ENCODE measurements around the gene HEPACAM2. TPM values are rescaled to one million over a fixed set of nuclear protein-coding genes. Genes with fewer than 3 reads are reported as not detected.

Gene HEPACAM2
- total RNA-seq, 1 donor from 2014 or later = 37.3 TPM

GRCh38 chr7:93175219-93175618 lies 51.0 kb downstream of the HEPACAM2 start:
- TF ChIP-seq, protein P1, sequence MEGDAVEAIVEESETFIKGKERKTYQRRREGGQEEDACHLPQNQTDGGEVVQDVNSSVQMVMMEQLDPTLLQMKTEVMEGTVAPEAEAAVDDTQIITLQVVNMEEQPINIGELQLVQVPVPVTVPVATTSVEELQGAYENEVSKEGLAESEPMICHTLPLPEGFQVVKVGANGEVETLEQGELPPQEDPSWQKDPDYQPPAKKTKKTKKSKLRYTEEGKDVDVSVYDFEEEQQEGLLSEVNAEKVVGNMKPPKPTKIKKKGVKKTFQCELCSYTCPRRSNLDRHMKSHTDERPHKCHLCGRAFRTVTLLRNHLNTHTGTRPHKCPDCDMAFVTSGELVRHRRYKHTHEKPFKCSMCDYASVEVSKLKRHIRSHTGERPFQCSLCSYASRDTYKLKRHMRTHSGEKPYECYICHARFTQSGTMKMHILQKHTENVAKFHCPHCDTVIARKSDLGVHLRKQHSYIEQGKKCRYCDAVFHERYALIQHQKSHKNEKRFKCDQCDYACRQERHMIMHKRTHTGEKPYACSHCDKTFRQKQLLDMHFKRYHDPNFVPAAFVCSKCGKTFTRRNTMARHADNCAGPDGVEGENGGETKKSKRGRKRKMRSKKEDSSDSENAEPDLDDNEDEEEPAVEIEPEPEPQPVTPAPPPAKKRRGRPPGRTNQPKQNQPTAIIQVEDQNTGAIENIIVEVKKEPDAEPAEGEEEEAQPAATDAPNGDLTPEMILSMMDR (conservative IDR thresholded peaks at IDR 0.05) = no peak
- DNase-seq (ENCODE audit: extremely low spot score, unreplicated experiment) = no peak
- Mint-ChIP-seq H3K4me3 (no peak overlapping the region), H3K4me1 (ENCODE audit: unreplicated experiment) (no peaks in the 10 kb centered on the region), H3K9me3 (peaks cover 4% of the 10 kb centered on the region), H3K36me3 (no peaks in the 10 kb centered on the region), H3K27me3 (peaks cover 8% of the 10 kb centered on the region), H3K27ac (no peak overlapping the region)

DNA sequence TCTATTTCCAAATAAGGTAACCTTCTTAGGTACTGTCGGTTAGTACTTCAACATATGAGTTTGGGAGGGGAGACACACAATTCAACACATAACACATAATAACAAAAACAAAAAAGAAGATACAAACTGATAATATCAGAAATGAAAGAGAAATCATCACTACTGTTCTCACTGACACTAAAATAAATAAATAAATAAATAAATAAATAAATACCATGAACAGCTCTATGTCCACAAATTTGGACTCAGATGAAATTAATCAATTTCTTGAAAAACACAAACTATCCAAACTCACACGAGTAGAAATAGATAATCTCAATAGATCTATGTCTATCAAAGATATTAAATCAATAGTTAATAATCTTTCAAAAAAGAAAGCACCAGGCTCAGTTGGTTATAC lies 53.6 kb downstream of the HEPACAM2 start:
- peaks cover 20% of the 10 kb centered on the region for H3K27me3 Mint-ChIP-seq

GRCh38 chr7:93171606-93172226 lies 54.6 kb downstream of the HEPACAM2 start:
- Mint-ChIP-seq H3K4me3 (no peak overlapping the region), H3K27me3 (peaks cover 15% of the 10 kb centered on the region), H3K4me1 (ENCODE audit: unreplicated experiment) (no peaks in the 10 kb centered on the region), H3K9me3 (peaks cover 4% of the 10 kb centered on the region), H3K27ac (no peak overlapping the region), H3K36me3 (no peaks in the 10 kb centered on the region)
- DNase-seq (ENCODE audit: extremely low spot score, unreplicated experiment) = no peak
- TF ChIP-seq, protein P1 (conservative IDR thresholded peaks at IDR 0.05) = no peak

More for the DNA sequence above, 53.6 kb downstream of the HEPACAM2 start:
- no peak overlapping the region for H3K4me3 Mint-ChIP-seq
- no peak for DNase-seq (ENCODE audit: extremely low spot score, unreplicated experiment)
- no peaks in the 10 kb centered on the region for H3K4me1 Mint-ChIP-seq (ENCODE audit: unreplicated experiment)
- TF ChIP-seq, protein P1 (conservative IDR thresholded peaks at IDR 0.05) = no peak
- H3K36me3 Mint-ChIP-seq = no peaks in the 10 kb centered on the region
- no peak overlapping the region for H3K27ac Mint-ChIP-seq
- peaks cover 4% of the 10 kb centered on the region for H3K9me3 Mint-ChIP-seq

GRCh38 chr7:93165447-93165846 lies 60.8 kb downstream of the HEPACAM2 start:
- H3K27me3 Mint-ChIP-seq = peaks cover 17% of the 10 kb centered on the region
- H3K36me3 Mint-ChIP-seq = no peaks in the 10 kb centered on the region
- H3K4me1 Mint-ChIP-seq (ENCODE audit: unreplicated experiment) = no peaks in the 10 kb centered on the region

DNA sequence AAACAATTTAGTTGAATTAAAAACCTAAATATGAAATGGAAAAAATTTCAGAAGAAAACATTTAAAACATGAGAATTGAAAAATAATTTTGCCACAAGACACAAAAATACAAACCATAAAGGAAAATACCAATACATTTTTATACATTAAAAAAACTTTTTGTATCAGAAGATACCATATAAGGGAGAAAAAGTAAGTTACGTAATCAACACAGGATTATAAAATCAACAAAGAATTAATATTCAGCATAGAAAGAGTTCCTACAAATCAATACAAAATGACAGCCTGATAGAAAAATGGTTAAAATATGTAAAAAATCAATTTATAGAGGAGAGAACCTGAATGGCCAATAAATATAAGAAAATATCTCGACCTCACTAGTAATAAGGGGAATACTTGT lies 61.5 kb downstream of the HEPACAM2 start:
- no peak for DNase-seq (ENCODE audit: extremely low spot score, unreplicated experiment)
- Mint-ChIP-seq H3K4me1 (ENCODE audit: unreplicated experiment) (no peaks in the 10 kb centered on the region), H3K4me3 (no peak overlapping the region), H3K36me3 (no peaks in the 10 kb centered on the region), H3K9me3 (no peaks in the 10 kb centered on the region), H3K27ac (no peak overlapping the region), H3K27me3 (peaks cover 17% of the 10 kb centered on the region)
- TF ChIP-seq, protein P1 (conservative IDR thresholded peaks at IDR 0.05) = no peak

More at GRCh38 chr7:93165447-93165846, 60.8 kb downstream of the HEPACAM2 start:
- no peak overlapping the region for H3K27ac Mint-ChIP-seq
- no peak for DNase-seq (ENCODE audit: extremely low spot score, unreplicated experiment)
- H3K4me3 Mint-ChIP-seq = no peak overlapping the region
- TF ChIP-seq, protein P1 (conservative IDR thresholded peaks at IDR 0.05) = no peak
- H3K9me3 Mint-ChIP-seq = no peaks in the 10 kb centered on the region
